Adrenal gland (tissue), 12 donors: ENCODE data around the gene INIP. TPM values are rescaled to one million over a fixed set of nuclear protein-coding genes. Genes with fewer than 3 reads are reported as not detected.
A peak's percentile ranks its signal among the peaks of the same experiment; 100 is the strongest.

Experiments used
- DNase-seq, 7 donors: peaks; one replicate each; pipeline ENCODE4 v3.0.0-alpha.2; 2019 to 2020
- H3K27ac ChIP-seq, 5 donors: fragments of 200-600 bp; sonication (generic) in 4 of 5; 1 replicate in 3 of 5; 2 replicates in 2 of 5; pipeline versions ENCODE4 v1.5.1 to v1.8.0; 2016 to 2020; ENCODE audit warnings: mild to moderate bottlenecking in 1 of 5
- H3K27me3 ChIP-seq: fragments of 200-600 bp; 2 replicates; pipeline ENCODE4 v1.8.0; 2021
- H3K36me3 ChIP-seq, 2 donors: fragments of 200-600 bp; replicated peaks in 1 of 2; 1 replicate in 1 of 2; 2 replicates in 1 of 2; pipeline versions ENCODE4 v1.5.1 to v1.8.0; 2018 to 2022
- H3K4me1 ChIP-seq, 2 donors: fragments of 200-600 bp; replicated peaks in 1 of 2; 1 replicate in 1 of 2; 2 replicates in 1 of 2; pipeline versions ENCODE4 v1.5.1 to v1.8.0; 2018 to 2021
- H3K4me3 ChIP-seq, 4 donors: fragments of 200-600 bp; sonication (generic) in 3 of 4; one replicate each; pipeline ENCODE4 v1.5.1; 2016 to 2018
- H3K9me3 ChIP-seq, 3 donors: fragments of 200-600 bp; sonication (generic) in 1 of 3; replicated peaks in 1 of 3; 1 replicate in 2 of 3; 2 replicates in 1 of 3; pipeline versions ENCODE4 v1.5.1 to v1.8.0; 2016 to 2021
- POLR2A ChIP-seq, 2 donors: fragments of 450-650 bp; IDR thresholded peaks; one replicate each; pipeline ENCODE4 v1.6.1; 2017; ENCODE audit warnings: antibody characterized with exemption in 2 of 2, mild to moderate bottlenecking in 2 of 2, moderate library complexity in 1 of 2
- WGBS, 4 donors: extraction: QIAGEN DNeasy Blood & Tissue Kit in 2 of 4; methylation state at CpG; one replicate each; pipeline versions ENCODE4 v1.1.5 to v1.1.7; 2013 to 2017; 5-methylcytosine and 5-hydroxymethylcytosine counted together
- intact Hi-C, 2 donors: fragments of 100-400 bp; cut with DNase I; formaldehyde crosslinking; loops; one replicate each; pipeline versions ENCODE4 v1.14.1 to v1.15.0; 2022 to 2023
- polyA plus RNA-seq, 3 donors: library from polyadenylated mRNA; stranded (reverse); fragments of 200-250 nt in 2 of 3; fragments of 350-450 nt in 1 of 3; fragmentation: Illumina TruSeq in 1 of 3; extraction: RNeasy Lipid Tissue Mini Kit (QIAGEN cat#74804) in 1 of 3; gene quantifications; one replicate each; pipeline ENCODE4 v1.2.3, GENCODE V29; 2013 to 2014
- total RNA-seq, 9 donors: library from RNA; depleted of rRNA in 4 of 9; stranded (reverse); fragments of >200 nt in 4 of 9; fragments of 120-200 nt in 1 of 9; fragmentation: NEBNext Ultra II Directional in 1 of 9; extraction: Animal tissue kit (Norgen Biotek cat#: 25700) in 1 of 9; gene quantifications; one replicate each; pipeline versions ENCODE4 v1.1.0 to v1.2.4, GENCODE V29; 2013 to 2023
- TF ChIP-seq, protein P1 (sequence below), 6 experiments: fragments of 450-650 bp in 4 of 6; fragments of 200-600 bp in 2 of 6; sonication (generic) in 1 of 6; IDR thresholded peaks; 1 replicate in 5 of 6; 2 replicates in 1 of 6; pipeline versions ENCODE4 v1.5.1 to v1.8.0; 2016 to 2021; ENCODE audit warnings: antibody characterized with exemption in 6 of 6, mild to moderate bottlenecking in 2 of 6, moderate library complexity in 1 of 6
- donor health status: healthy with polysubstance abuse.
- donor health status: Bipolar disorder and iron deficiency.
- donor health status: DM: yes; HTN: yes; CAD: no.
- donor health status: DM: no; HTN: no; CAD: no.
- donor health status: DM: no; HTN: no; CAD: no.
- donor health status: DM: yes; HTN: yes; CAD: no.

INIP gene
- total and polyA plus RNA-seq, 12 donors = 5.5 to 28.2 (median 20.0) TPM

DNA sequence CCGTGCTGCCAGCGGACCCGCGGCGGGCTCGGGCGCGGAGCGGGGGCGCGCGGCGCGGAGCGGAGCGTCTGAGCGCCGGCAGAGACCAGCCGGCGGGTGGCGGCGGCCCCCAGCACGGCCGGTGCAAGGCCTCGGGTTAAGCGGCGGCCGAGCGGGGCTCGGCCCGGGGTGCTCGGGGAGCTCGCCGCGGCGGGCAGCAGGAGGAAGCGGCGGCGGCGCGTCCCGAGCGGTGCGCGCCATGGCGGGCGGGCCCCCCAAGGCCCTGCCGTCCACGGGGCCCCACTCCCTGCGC lies 32.8 kb upstream of the INIP start:
- H3K27me3 ChIP-seq = no peaks in the 10 kb centered on the region
- no peak for TF ChIP-seq POLR2A (IDR thresholded peaks at IDR 0.05)
- TF ChIP-seq, protein P1, sequence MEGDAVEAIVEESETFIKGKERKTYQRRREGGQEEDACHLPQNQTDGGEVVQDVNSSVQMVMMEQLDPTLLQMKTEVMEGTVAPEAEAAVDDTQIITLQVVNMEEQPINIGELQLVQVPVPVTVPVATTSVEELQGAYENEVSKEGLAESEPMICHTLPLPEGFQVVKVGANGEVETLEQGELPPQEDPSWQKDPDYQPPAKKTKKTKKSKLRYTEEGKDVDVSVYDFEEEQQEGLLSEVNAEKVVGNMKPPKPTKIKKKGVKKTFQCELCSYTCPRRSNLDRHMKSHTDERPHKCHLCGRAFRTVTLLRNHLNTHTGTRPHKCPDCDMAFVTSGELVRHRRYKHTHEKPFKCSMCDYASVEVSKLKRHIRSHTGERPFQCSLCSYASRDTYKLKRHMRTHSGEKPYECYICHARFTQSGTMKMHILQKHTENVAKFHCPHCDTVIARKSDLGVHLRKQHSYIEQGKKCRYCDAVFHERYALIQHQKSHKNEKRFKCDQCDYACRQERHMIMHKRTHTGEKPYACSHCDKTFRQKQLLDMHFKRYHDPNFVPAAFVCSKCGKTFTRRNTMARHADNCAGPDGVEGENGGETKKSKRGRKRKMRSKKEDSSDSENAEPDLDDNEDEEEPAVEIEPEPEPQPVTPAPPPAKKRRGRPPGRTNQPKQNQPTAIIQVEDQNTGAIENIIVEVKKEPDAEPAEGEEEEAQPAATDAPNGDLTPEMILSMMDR (IDR thresholded peaks at IDR 0.05) = no peak
- H3K36me3 ChIP-seq = no peaks in the 10 kb centered on the region
- H3K27ac ChIP-seq = peak overlapping the region in 3 of 5 donors; percentile 67 to 90 (median 70)
- no peaks in the 10 kb centered on the region for H3K9me3 ChIP-seq
- peaks cover 6 to 44% of the 10 kb centered on the region in 2 donors for H3K4me1 ChIP-seq
- WGBS, 4 donors = 0 to 1% methylated on average over 38 to 49 of the region's 50 CpGs; no CpG with 5 or more reads in 2 of the 4 donors
- intact Hi-C loops = no loop called here
- peak overlapping the region in 3 of 4 donors; percentile 63 to 93 (median 91) for H3K4me3 ChIP-seq
- no peak for DNase-seq

DNA sequence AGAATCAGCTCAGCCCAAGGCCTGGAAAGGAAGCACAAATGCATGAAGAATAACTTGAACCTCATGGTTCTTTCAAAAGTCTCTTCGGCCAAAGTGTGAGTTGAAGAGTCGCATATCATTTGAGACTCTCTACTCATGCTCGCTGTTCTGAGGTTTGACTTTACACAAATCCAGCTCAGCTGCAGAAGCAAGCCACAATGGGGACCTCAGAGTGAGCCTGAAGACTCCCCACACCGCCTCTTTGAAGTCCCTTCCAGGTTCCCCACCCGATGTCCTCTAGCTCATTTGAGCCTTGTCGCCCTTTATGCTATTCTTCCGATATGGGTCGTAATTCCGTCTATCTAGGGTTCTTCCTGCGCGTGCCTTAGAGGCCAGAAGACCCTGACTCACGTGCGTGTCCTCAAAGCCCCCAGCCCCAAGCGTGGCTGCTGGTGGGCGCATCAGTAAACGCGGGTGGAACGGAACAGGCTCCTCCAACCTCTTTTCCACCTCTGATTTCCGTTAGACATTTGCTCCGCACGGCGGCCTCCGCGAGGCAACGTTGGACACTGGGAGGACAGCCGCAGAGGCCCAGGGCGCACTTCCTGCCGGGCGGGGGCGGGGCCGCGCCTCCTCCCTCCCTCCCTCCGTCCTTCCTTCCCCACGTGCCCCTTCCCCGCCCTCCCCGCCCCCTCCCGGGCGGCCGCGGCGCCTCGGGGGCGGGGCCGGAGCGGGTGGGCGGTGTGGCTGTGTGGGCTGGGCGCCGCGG lies 32.3 kb upstream of the INIP start, which contains the start of gene SNX30:
Gene SNX30, plus strand, starts transcription at position 745 of the 748 bp plus-strand sequence. CDS start 242 bp downstream, outside the sequence.
- no peaks in the 10 kb centered on the region for H3K36me3 ChIP-seq
- 6 to 14% (median 8%) methylated on average over 26 to 45 of the region's 49 CpGs for WGBS, 4 donors
- H3K27me3 ChIP-seq = no peaks in the 10 kb centered on the region
- peak; percentile 90 to 93 (median 91) for DNase-seq
- peak within 1 kb of the TSS; percentile 63 to 96 (median 92) for H3K4me3 ChIP-seq
- TF ChIP-seq POLR2A (IDR thresholded peaks at IDR 0.05) = peak; percentile 54 to 83
- TF ChIP-seq, protein P1 (IDR thresholded peaks at IDR 0.05) = no peak
- H3K27ac ChIP-seq = peak within 1 kb of the TSS; percentile 26 to 90 (median 69)
- peaks cover 6 to 39% of the 10 kb centered on the region in 2 donors for H3K4me1 ChIP-seq
- no peaks in the 10 kb centered on the region for H3K9me3 ChIP-seq
- intact Hi-C loops = no loop called here

GRCh38 chr9:112747094-112747493 lies 29.2 kb upstream of the INIP start:
- Histone ChIP-seq H3K4me3 (no peak overlapping the region), H3K27me3 (no peaks in the 10 kb centered on the region), H3K36me3 (no peaks in the 10 kb centered on the region), H3K9me3 (no peaks in the 10 kb centered on the region), H3K4me1 (peaks cover 6 to 18% of the 10 kb centered on the region in 2 donors), H3K27ac (no peak overlapping the region)
- intact Hi-C loops = no loop called here
- TF ChIP-seq, protein P1 (IDR thresholded peaks at IDR 0.05) = no peak
- TF ChIP-seq POLR2A (IDR thresholded peaks at IDR 0.05) = no peak
- no peak for DNase-seq
- WGBS, 4 donors = 84 to 93% (median 86%) methylated on average over 6 to 7 of the region's 7 CpGs

- 72 to 87% (median 84%) methylated on average over 4 of the region's 4 CpGs for WGBS, 4 donors
- Histone ChIP-seq H3K36me3 (no peaks in the 10 kb centered on the region), H3K27ac (no peak overlapping the region), H3K27me3 (no peaks in the 10 kb centered on the region), H3K9me3 (no peaks in the 10 kb centered on the region), H3K4me1 (no peaks in the 10 kb centered on the region), H3K4me3 (no peak overlapping the region)
- TF ChIP-seq POLR2A (IDR thresholded peaks at IDR 0.05) = no peak
- TF ChIP-seq, protein P1 (IDR thresholded peaks at IDR 0.05) = no peak
- no peak for DNase-seq
- intact Hi-C loops = no loop called here
Measured at GRCh38 chr9:112744177-112744576, 26.3 kb upstream of the INIP start.
